Measurements from ENCODE around the gene ITGB3BP. TPM values are rescaled to one million over a fixed set of nuclear protein-coding genes. Genes with fewer than 3 reads are reported as not detected.

Gene ITGB3BP
- total RNA-seq, 1 donor from 2014 or later: 110 TPM

DNA sequence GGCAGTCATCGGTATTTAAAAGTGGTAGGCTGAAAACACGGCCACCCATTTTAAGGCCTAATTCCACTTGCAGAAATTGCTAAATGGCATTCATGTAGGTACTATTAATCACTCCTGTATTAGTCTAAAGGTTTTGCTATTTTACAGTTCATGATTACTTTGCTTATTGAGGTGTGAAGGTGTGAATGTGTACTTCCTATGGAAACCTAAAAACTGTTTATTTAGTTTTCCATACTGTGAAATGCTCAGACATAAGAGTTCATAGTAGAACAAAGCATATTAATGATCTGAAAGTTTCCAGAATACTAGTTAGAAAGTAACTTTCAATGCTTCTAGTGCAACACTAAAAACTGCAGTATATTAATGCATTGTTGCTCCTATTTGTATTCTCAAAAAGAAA lies 69.8 kb downstream of the ITGB3BP start:
- TF ChIP-seq, protein P1, sequence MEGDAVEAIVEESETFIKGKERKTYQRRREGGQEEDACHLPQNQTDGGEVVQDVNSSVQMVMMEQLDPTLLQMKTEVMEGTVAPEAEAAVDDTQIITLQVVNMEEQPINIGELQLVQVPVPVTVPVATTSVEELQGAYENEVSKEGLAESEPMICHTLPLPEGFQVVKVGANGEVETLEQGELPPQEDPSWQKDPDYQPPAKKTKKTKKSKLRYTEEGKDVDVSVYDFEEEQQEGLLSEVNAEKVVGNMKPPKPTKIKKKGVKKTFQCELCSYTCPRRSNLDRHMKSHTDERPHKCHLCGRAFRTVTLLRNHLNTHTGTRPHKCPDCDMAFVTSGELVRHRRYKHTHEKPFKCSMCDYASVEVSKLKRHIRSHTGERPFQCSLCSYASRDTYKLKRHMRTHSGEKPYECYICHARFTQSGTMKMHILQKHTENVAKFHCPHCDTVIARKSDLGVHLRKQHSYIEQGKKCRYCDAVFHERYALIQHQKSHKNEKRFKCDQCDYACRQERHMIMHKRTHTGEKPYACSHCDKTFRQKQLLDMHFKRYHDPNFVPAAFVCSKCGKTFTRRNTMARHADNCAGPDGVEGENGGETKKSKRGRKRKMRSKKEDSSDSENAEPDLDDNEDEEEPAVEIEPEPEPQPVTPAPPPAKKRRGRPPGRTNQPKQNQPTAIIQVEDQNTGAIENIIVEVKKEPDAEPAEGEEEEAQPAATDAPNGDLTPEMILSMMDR (IDR thresholded peaks at IDR 0.05): no peak
- TF ChIP-seq EZH2phosphoT487 (IDR thresholded peaks at IDR 0.05): no peak
- no peak for TF ChIP-seq EZH2 (IDR thresholded peaks at IDR 0.05)
- Histone ChIP-seq H3K4me1 (no peaks in the 10 kb centered on the region), H2AFZ (replicated peaks) (no peak overlapping the region), H3K79me2 (ENCODE audit: low read depth) (no peaks in the 10 kb centered on the region), H3K27me3 (no peaks in the 10 kb centered on the region), H3K9ac (no peak overlapping the region), H3K36me3 (no peaks in the 10 kb centered on the region), H3F3A (ENCODE audit: low read depth) (peaks cover 8% of the 10 kb centered on the region), H3K9me3 (ENCODE audit: low read depth) (no peaks in the 10 kb centered on the region), H4K20me1 (ENCODE audit: low read depth) (no peaks in the 10 kb centered on the region), H3K4me2 (no peak overlapping the region), H3K4me3 (no peak overlapping the region), H3K27ac (no peak overlapping the region)
- Mint-ChIP-seq H3K4me3 (no peak overlapping the region), H3K36me3 (peaks cover 2% of the 10 kb centered on the region), H3K27me3 (ENCODE audit: insufficient read depth, low read depth) (no peaks in the 10 kb centered on the region), H3K4me1 (no peaks in the 10 kb centered on the region), H3K27ac (no peak overlapping the region), H3K9me3 (no peaks in the 10 kb centered on the region)
- DNase-seq (ENCODE audit: low spot score): no peak

DNA sequence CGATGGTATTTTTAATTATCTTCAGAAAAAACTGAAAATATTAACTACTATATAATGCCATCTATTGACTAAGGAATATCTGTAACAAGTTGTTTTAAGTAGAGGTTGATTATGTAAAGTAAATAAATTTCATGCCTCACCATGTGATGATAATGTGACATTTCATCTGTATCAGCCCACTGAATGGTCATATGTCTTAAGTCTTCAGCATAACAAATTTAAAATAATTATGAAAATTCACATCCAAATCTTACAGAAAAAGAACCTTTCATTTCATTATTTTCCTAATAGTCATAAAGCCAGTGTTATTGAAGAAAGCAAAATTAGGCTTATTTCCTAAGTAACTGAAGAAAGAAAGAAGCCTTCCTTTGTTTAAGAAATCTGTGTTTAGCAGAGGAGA lies 72.6 kb downstream of the ITGB3BP start:
- TF ChIP-seq EZH2phosphoT487 (IDR thresholded peaks at IDR 0.05) (no peak), EZH2 (IDR thresholded peaks at IDR 0.05) (no peak)
- TF ChIP-seq, protein P1 (IDR thresholded peaks at IDR 0.05): no peak
- H3K27me3 Mint-ChIP-seq (ENCODE audit: insufficient read depth, low read depth): no peaks in the 10 kb centered on the region
- no peaks in the 10 kb centered on the region for H3K9me3 Mint-ChIP-seq

DNA sequence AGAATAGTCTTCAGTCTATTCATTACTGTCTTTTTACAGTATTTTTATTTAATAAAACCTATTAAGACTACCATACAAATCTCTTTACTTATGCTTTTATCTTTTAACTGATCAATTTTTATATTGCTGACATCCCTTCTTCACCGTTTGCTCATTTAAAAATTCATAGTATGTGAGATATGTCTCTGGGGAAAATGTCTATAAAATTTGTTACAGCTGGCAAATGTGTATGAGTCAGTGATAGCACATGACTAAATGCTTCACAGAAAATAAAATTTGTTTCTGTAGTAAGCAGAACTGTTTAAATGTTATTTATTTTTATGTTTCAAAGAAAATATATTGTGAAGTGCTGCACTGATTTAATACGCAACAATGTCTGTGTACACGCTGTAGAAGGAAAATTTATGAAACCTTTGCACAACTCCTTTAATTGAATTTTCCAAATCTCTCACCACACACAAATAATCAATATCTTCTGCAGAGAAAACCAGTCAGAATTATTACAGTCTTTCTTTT lies 74.2 kb downstream of the ITGB3BP start:
- H3K79me2 ChIP-seq (ENCODE audit: low read depth): no peaks in the 10 kb centered on the region
- no peak for TF ChIP-seq EZH2 (IDR thresholded peaks at IDR 0.05)
- TF ChIP-seq, protein P1 (IDR thresholded peaks at IDR 0.05): no peak
- TF ChIP-seq EZH2phosphoT487 (IDR thresholded peaks at IDR 0.05): no peak
- H3K4me3 Mint-ChIP-seq: no peak overlapping the region
- no peak for DNase-seq (ENCODE audit: low spot score)
- no peak overlapping the region for H3K4me3 ChIP-seq
- H3K9me3 Mint-ChIP-seq: no peaks in the 10 kb centered on the region
- H3K27ac Mint-ChIP-seq: no peak overlapping the region
- H3K4me1 ChIP-seq: no peaks in the 10 kb centered on the region
- H3K9me3 ChIP-seq (ENCODE audit: low read depth): no peaks in the 10 kb centered on the region
- H2AFZ ChIP-seq (replicated peaks): no peak overlapping the region
- no peaks in the 10 kb centered on the region for H3K27me3 Mint-ChIP-seq (ENCODE audit: insufficient read depth, low read depth)
- H3K27me3 ChIP-seq: no peaks in the 10 kb centered on the region
- peaks cover 2% of the 10 kb centered on the region for H3K36me3 Mint-ChIP-seq
- no peaks in the 10 kb centered on the region for H3K36me3 ChIP-seq
- H3K9ac ChIP-seq: no peak overlapping the region
- no peaks in the 10 kb centered on the region for H4K20me1 ChIP-seq (ENCODE audit: low read depth)
- H3K27ac ChIP-seq: no peak overlapping the region
- no peak overlapping the region for H3K4me2 ChIP-seq
- peaks cover 8% of the 10 kb centered on the region for H3F3A ChIP-seq (ENCODE audit: low read depth)
- H3K4me1 Mint-ChIP-seq: no peaks in the 10 kb centered on the region

More for the DNA sequence above, 72.6 kb downstream of the ITGB3BP start:
- Histone ChIP-seq H3K27ac (no peak overlapping the region), H3F3A (ENCODE audit: low read depth) (peaks cover 8% of the 10 kb centered on the region), H3K4me2 (no peak overlapping the region), H3K27me3 (no peaks in the 10 kb centered on the region), H3K4me3 (no peak overlapping the region), H3K9me3 (ENCODE audit: low read depth) (no peaks in the 10 kb centered on the region), H3K36me3 (no peaks in the 10 kb centered on the region), H3K79me2 (ENCODE audit: low read depth) (no peaks in the 10 kb centered on the region), H3K4me1 (no peaks in the 10 kb centered on the region), H2AFZ (replicated peaks) (no peak overlapping the region), H4K20me1 (ENCODE audit: low read depth) (no peaks in the 10 kb centered on the region), H3K9ac (no peak overlapping the region)
- no peak for DNase-seq (ENCODE audit: low spot score)
- Mint-ChIP-seq H3K4me1 (no peaks in the 10 kb centered on the region), H3K4me3 (no peak overlapping the region), H3K36me3 (peaks cover 2% of the 10 kb centered on the region), H3K27ac (no peak overlapping the region)
